Frontal cortex (tissue), 1 donor: Measurements from ENCODE around the gene RTF1. TPM values are rescaled to one million over a fixed set of nuclear protein-coding genes. Genes with fewer than 3 reads are reported as not detected.

Experiments
- small RNA-seq: library from RNA; depleted of rRNA; stranded (forward); fragments of <200 nt; gene quantifications from one replicate; pipeline ENCODE3, GENCODE V24; 2014
- total RNA-seq: library from RNA; depleted of rRNA; stranded (reverse); fragments of >200 nt; gene quantifications from one replicate; pipeline ENCODE4 v1.2.3, GENCODE V29; 2014

Gene RTF1
- total RNA-seq, 1 donor from 2014 or later: 56.3 TPM

Small RNAs within 50 kb of the gene (small RNA-seq; reads per million reads assigned to genes)
- gene RNU6-1169P: not detected

Other genes with a start within 250 kb of the RTF1 start
- 1.2 TPM for gene EXD1, start 186.3 kb upstream of the RTF1 start, total RNA-seq
- 47.7 TPM for gene CHP1, start 185.8 kb upstream of the RTF1 start, total RNA-seq
- 2.4 TPM for gene OIP5, start 84.5 kb upstream of the RTF1 start, total RNA-seq
- gene NUSAP1, start 84.2 kb upstream of the RTF1 start, total RNA-seq: 22.8 TPM
- gene NDUFAF1, start 14.6 kb upstream of the RTF1 start, total RNA-seq: 28.5 TPM
- gene ITPKA, start 76.8 kb downstream of the RTF1 start, total RNA-seq: 1.6 TPM
- not detected for gene LTK, start 96.7 kb downstream of the RTF1 start, total RNA-seq
- 11.8 TPM for gene RPAP1, start 127.2 kb downstream of the RTF1 start, total RNA-seq
- gene TYRO3, start 142.1 kb downstream of the RTF1 start, total RNA-seq: 22.4 TPM
- gene MGA, start 243.3 kb downstream of the RTF1 start, total RNA-seq: 81.9 TPM